Measurements from ENCODE around the gene IL10RA. TPM values are rescaled to one million over a fixed set of nuclear protein-coding genes. Genes with fewer than 3 reads are reported as not detected.

The IL10RA gene
- total and polyA plus RNA-seq, 9 of the 15 experiments (the other 6 are each of a cell fraction or from before 2014, with no cell fraction given), result 0.17 to 17.3 (median 2.9) TPM

GRCh38 chr11:118010738-118011461, 24.7 kb downstream of the IL10RA start (continued):
- TF ChIP-seq MGA (IDR thresholded peaks at IDR 0.05) (no peak), ZHX1 (conservative IDR thresholded peaks at IDR 0.05; ENCODE audit: low read length) (no peak), ZBTB33 (CRISPR knock-in tag; IDR thresholded peaks at IDR 0.05) (peak; percentile 77; the same call in 1 of the 2 replicates), ZNF140 (CRISPR knock-in tag; IDR thresholded peaks at IDR 0.05) (no peak), ZNF274 (IDR thresholded peaks at IDR 0.05; ENCODE audit: borderline replicate concordance, low read depth, low read length) (no peak), E2F3 (CRISPR knock-in tag; IDR thresholded peaks at IDR 0.05) (no peak), IRF2 (CRISPR knock-in tag; IDR thresholded peaks at IDR 0.05) (no peak), VEZF1 (CRISPR knock-in tag; IDR thresholded peaks at IDR 0.05) (peak; percentile 91), ZNF668 (CRISPR knock-in tag; IDR thresholded peaks at IDR 0.05) (no peak)
